Dedifferentiated amniotic fluid mesenchymal stem cell (primary cell): ENCODE measurements around the gene KIF3C.
"Not testable (repeated sequence)": the region's sequence is repeated elsewhere in the genome, so short reads cannot be mapped to it uniquely, and the experiment has no call there.

ENCODE experiments used
- DNase-seq: peaks from one replicate; pipeline ENCODE4 v3.0.0-alpha.2; 2016; ENCODE audit errors: extremely low spot score

The KIF3C gene

DNA sequence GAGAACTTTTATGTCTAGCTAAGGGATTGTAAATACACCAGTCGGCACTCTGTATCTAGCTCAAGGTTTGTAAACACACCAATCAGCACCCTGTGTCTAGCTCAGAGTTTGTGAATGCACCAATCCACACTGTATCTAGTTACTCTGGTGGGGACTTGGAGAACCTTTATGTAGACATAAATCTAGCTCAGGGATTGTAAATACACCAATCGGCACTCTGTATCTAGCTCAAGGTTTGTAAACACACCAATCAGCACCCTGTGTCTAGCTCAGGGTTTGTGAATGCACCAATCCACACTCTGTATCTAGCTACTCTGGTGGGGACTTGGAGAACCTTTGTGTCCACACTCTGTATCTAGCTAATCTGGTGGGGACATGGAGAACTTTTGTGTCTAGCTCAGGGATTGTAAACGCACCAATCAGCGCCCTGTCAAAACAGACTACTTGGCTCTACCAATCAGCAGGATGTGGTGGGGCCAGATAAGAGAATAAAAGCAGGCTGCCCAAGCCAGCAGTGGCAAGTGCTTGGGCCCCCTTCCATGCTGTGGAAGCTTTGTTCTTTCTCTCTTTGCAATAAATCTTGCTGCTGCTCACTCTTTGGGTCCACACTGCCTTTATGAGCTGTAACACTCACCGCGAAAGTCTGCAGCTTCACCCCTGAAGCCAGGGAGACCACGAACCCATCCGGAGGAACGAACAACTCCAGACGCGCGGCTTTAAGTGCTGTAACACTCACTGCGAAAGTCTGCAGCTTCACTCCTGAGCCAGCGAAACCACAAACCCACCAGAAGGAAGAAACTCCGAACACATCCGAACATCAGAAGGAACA lies 66.1 kb downstream of the KIF3C start:
- DNase-seq = not testable (repeated sequence)

DNA sequence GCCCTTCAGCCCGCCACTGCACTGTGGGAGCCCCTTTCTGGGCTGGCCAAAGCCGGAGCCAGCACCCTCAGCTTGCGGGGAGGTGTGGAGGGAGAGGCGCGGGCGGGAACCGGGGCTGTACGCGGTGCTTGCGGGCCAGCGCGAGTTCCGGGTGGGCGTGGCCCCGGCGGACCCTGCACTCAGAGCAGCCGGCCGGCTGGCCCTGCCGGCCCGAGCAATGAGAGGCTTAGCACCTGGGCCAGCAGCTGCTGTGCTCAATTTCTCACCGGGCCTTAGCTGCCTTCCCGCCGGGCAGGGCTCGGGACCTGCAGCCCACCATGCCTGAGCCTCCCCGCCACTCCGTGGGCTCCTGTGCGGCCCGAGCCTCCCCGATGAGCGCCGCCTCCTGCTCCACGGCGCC lies 66.9 kb downstream of the KIF3C start:
- DNase-seq = not testable (repeated sequence)

DNA sequence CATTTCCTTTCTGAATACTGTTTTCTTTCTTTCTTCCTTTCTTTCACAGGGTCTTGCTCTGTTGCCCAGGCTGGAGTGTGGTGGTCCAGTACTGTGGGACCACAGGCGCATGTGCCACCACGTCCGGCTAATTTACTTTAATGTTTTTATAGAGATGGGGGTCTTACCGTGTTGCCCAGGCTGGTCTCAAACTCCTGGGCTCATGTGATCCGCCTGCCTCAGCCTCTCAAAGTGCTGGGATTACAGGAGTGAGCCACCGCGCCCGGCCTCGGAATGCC lies 68.7 kb downstream of the KIF3C start:
- DNase-seq = not testable (repeated sequence)

DNA sequence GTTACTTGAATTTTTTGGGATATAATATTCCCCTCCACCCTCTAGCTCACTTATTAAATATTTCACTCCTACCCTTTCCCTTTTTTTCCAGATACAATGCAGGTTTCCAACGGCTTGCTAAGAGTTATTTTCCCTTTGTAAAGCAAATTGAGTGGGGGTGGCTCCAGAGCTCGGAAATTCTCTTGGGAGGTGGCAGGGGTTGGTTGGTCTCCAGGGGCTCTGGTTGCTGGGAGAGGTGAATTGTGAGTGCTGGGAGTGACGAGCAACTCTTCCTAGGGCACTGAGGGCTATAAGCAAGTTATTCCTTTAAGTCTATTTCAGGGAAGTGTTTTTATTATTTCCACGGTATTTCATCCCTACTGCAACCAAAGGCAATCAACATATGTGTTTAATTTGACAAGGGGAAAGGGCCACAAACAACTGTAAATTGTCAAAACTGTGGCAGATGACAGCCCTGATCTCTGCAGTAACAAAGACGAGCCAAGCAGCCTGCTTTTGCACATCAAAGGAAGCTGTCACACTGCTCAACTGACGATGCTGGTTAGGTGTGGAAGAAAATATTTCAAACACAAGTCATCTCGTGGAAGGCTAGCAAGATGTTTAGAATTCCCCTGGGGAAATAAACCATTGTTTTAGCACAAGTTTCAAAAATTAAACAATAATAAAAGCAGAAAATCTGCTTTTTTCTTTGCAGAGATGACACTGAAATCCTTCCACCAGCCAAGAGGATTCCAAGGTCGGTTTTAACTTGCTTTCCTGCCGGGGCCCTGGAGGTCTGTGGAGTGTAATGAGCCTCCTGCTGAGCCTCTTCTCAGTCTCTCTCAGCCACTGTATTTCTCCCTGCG lies 69.2 kb downstream of the KIF3C start:
- peak; percentile 35 for DNase-seq

DNA sequence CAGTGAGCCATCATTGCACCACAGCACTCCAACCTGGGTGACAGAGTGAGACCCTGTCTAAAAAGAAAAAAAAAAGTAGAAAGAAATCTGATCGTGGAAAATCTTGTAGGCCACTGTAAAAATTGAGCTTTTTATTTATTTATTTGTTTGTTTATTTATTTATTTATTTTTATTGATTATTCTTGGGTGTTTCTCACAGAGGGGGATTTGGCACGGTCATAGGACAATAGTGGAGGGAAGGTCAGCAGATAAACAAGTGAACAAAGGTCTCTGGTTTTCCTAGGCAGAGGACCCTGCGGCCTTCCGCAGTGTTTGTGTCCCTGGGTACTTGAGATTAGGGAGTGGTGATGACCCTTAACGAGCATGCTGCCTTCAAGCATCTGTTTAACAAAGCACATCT lies 72.7 kb downstream of the KIF3C start:
- not testable (repeated sequence) for DNase-seq

DNA sequence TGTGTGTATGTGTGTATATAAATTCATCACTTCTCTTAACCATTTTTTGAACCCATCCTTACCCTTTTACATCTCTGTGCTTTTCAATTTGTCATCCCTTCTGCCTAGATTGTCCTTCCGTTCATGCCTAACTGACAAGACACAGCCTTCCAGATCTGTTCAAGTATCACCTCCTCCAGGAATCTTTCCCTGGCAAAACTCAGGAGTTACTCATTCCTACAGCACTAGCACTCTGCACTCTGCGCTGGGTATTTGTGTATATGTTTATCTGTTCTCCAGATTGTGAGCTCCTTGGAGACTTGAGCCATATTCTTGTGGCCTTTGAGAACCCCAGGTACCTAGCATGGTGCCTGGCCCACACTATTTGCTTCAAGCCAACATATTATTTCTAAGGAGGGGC lies 77.2 kb downstream of the KIF3C start:
- DNase-seq = no peak

DNA sequence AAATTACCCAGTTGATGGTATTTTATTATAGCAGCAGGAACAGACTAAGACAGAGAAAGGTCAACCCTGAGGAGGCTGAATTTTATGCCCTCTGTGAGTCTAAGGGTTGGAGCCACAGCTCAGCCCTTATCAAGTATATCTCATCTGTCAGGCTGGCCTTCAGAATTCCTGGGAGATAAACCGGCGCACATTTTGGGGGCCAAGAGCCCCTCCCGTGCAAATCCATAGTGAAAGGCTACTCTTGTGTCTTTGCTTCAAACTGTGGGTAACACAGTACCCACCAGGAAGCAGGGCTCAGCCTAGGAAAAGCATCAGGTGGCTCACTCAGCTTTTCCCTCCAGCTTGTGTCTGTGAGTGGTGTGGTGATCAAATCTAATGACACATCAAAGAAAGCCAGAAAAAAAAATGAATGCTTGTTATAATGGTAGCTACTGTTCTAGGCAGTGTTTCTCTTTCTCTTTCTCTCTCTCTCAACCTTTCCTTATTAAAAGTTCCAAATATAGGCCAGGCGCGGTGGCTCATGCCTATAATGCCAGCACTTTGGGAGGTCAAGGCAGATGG lies 79.0 kb downstream of the KIF3C start:
- no peak for DNase-seq

DNA sequence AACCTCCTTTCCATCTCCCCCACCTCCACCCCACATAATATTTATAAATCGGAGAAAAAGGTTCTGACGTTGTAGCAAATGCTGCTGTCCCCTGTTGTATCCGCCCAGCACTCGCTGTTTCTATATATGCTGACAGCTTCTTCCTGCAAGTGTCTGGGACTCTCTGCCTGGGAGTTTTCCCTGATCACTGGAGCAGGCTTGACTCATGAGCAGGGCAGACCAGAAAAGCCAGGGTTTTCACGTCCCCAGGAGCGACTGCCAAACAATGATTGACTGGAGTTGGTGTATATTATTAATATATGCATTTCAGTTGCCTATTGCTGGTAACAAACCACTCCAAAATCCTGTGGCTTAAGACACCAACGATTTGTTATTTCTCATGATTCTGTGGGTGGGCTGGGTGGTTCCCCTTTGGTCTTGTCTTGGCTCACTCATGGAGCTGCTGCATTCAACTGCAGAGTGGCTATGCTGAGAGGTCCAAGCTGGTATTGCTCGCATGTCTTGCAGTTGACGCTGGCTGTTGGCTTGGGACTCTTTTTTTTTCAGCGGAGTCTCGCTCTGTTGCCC lies 82.8 kb downstream of the KIF3C start:
- no peak for DNase-seq

DNA sequence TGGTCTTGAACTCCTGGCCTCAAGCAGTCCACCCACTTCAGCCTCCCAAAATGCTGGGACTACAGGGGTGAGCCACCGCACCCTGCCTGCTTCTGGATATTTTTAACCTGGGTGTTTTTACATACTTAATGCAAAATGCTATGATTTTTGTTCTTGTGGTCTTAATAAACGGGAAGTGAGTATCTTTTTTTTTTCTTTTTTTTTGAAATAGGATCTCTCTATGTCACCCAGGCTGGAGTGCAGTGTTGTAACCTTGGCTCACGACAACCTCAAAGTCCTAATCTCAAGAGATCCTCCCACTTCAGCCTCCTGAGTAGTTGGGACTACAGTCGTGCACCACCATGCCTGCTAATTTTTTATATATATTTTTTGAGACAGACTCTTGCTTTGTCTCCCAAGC lies 84.8 kb downstream of the KIF3C start:
- no peak for DNase-seq

DNA sequence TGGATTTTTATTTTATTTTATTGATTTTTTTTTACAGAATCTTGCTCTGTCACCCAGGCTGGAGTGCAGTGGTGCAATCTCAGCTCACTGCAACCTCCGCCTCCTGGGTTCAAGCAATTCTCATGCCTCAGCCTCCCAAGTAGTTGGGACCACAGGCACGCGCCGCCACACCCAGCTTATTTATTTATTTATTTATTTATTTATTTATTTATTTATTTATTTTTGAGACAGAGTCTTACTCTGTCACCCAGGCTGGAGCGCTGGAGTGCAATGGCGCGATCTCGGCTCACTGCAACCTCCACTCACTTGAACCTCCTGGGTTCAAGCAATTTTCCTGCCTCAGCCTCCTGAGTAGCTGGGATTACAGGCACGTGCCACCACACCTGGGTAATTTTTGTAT lies 86.0 kb downstream of the KIF3C start:
- not testable (repeated sequence) for DNase-seq

DNA sequence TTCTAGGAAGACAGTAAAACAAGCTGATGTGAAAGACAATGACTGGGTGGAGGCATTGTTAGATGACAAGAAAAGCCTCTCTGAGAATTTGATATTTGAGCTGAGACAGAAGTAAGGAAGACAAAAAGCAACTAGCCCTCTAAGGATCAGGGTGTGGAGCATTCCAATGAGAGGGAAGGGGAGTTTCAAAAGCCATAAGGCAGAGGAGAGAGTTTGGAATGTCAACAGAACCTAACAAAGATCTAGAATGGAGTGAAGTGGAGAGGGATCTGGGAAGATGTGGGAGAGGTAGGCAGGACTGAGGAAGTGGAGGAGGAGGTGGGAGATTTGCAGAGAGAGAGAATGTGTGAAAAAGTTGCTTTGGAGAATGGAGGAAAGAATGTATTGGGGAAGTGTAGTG lies 86.7 kb downstream of the KIF3C start:
- no peak for DNase-seq

DNA sequence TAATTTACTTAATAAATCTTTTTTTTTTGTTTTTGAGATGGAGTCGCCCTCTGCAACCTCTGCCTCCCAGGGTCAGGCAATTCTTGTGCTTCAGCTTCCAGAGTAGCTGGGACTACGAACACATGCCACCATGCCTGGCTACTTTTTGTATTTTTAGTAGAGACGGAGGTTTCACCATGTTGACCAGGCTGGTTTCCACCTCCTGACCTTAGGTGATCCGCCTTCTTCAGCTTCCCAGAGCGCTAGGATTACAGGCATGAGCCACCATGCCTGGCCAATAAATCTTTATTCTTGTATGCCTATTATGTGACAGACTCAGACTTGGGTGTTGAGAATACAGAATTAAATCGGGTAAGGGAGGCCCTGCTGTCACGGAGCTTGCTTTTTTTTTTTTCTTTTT lies 87.3 kb downstream of the KIF3C start:
- DNase-seq = no peak

DNA sequence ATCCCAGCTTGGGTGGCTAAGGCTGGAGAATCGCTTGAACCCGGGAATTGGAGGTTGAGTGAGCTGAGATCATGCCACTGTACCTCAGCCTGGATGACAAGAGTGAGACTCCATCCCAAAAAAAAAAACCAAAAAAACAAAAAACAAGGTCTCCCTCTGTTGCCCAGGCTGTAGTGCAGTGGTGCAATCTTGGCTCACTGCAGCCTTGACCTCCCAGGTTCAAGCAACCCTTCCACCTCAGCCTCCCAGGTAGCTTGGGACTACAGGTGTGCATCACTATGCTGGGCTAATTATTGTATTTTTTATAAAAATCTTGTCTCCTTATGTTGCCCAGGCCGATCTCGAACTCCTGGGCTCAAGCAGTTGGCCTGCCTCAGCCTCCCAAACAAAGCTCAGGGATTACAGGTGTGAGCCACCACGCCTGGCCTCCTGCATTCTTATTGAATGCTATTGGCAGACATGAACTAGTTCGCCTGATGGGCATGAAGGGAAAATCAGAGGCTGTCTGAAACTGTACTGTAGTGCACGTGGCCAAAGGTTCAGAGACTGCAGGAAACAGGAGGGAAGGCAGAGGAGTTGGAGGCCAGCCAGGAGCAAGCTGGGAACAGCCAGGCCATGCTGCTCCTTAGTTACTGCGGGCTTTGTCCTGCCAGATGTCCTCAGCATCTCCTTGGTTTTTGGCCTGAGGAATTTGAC lies 88.0 kb downstream of the KIF3C start:
- peak; percentile 4 for DNase-seq

DNA sequence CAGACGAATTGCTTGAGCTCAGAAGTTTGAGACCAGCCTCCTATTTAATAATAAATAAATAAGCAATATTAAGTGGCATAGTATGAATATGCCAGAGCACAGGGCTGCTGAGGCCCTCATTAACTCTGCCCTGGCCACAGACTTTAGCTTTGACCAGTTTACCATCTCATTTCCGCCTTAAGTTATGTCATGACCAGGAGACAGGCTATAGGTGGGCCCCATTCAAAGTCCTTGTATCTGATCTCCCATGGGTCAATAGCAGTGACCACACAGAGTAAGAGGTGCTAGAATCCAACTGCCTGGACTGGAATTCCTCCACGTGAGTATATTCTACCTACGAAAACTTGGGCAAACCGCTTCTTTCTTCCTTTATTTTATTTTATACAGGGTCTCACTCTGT lies 90.6 kb downstream of the KIF3C start:
- DNase-seq = peak; percentile 4

DNA sequence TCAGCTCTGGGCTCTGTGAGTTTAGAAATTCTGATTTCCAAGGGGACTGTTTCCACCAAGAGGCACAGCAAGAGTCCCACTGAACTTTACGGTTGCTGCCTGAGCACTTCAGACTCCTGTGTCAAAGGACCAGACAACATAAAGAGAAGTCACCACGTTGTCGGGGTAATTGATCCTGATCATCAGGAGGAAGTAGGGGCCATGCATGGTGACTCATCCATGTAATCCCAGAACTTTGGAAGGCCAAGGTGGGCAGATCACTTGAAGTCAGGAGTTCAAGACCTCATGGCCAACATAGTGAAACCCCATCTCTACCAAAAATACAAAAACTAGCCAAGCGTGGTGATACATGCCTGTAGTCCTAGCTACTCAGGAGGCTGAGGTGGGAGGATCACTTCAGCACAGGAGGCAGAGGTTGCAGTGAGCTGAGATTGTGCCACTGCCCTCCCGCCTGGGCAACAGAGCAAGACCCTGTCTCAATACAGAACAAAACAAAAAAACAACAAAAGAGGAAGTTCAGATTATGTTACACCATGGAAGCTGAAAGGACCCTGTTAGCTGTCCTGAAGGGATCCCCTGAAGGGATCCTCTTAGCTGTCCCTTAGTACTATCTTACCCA lies 94.6 kb downstream of the KIF3C start:
- no peak for DNase-seq

DNA sequence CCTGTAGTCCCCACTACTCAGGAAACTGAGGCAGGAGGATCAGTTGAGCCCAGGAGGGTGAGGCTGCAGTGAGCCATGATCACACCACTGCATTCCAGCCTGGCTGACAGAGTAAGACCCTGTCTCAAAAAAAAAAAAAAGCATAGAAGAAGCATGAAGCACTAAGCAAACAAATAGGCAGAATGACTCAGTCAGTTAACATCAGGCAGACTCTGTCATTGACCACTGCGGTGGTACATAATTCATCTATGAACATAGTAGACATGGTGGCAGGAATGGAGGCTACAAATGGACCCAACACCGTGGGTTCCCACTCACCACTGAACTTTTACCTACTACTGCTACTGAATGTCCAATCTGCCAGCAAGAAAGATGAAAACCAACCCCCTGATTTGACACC lies 96.4 kb downstream of the KIF3C start:
- DNase-seq = peak; percentile 61

DNA sequence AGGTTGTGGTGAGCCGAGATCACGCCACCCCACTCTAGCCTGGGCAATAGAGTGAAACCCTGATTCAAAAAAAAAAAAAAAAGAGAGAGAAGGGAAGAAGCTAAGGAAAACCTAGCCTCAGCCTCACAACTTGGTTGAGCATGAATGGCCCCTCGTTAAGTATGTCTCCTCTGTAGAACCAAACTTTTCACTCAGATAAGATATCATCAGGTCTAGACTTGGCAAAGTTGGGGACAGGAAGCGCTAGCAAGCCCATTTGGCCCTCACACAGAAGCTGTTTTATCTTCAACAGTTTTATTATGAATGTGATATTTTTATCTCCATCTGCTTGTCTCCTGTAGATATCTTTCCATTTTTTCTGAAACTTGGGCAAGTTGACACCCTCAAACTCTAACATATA lies 100.5 kb downstream of the KIF3C start:
- no peak for DNase-seq

DNA sequence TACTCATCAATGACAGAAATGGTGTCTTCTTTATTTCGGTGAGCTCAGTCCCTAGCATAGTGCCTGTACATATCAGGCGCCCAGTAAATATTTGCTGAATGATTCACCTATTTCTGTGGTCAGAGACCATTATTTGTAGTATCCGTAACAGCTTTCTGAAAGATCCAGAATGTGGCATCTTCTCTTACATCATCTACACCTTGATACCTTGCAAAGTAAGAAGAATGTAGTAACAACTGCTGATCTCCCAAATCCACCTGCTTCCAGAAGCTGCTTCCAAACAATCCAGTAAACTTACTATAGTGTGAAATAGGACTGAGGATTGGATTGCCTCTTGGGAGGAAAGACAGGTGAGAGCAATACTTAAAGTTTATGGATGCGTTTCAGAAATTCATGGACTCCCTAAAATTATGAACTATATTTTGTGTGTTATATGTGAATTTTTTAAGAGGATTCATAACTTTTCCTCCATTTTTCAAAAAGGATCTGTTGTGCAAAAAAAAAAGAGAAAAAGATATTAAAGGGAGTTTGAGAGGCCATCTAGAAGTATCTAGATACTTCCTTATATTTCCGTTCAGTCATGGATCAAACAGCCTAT lies 103.1 kb downstream of the KIF3C start:
- DNase-seq = peak; percentile 57

DNA sequence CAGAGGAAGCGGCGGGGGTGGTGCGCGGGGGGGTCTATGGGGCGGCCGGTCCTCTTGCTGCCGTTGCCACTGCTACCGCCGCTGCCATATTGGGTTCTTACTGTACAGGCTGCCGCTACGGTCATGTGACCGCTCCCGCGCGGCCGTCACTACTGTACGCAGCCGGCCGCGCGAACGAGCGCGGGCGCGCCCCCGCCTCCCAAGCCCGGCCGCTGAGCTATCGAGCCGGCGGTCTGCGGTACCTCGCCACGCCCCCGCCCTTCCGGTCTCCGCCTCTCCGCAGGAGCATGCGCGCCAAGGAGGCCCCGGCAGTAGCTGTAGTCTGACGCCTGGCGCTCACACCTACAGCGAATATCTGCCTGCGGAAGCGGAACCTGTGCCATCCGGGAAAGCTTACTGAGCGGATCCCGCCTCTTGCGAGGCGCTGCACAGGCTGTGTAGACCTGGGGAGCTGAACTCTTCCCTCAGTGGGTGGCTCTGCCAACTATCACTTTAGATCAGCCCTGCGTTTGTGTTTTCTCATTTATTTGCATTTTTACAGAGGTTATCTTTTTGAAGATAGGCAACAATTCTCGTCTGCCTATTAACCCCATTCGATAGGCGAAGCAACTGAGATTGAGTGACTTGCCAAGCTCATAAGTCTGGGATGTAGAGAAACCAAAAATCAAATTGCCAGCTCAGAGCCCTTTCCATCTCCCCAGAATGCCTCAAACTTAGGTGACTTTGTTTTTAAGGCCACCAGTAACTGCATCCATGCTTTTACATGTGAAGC lies 103.8 kb downstream of the KIF3C start, which contains the start of gene ASXL2:
Gene ASXL2 (minus strand): TSS at position 127 of the 772 bp plus-strand sequence. CDS start 265 bp downstream, outside the sequence.
- peak; percentile 95 for DNase-seq
